Panc1 (cell line): Measurements from ENCODE around the gene WDR90. TPM values are rescaled to one million over a fixed set of nuclear protein-coding genes. Genes with fewer than 3 reads are reported as not detected.

ENCODE experiments used
- ATAC-seq: fragments of 200-7000 bp; cut with Tn5 transposase; 2 replicates; pipeline ENCODE4 v1.9.1; 2020; ENCODE audit warnings: mild to moderate bottlenecking, moderate library complexity
- BruUV-seq: library from RNA; stranded (reverse); fragments of 400-500 nt; replicated peaks from 2 replicates; lab custom pipeline; 2021; lab: Mats Ljungman, UMichigan
- CTCF ChIA-PET: fragments of 300-600 bp; sonication (Branson Sonifier 250); formaldehyde crosslinking; loops from one replicate; lab custom pipeline; 2022; ENCODE audit warnings: antibody characterized with exemption; lab: Charles Lee
- POLR2A ChIA-PET: fragments of 300-600 bp; sonication (Branson Sonifier 250); formaldehyde crosslinking; loops from one replicate; lab custom pipeline; 2022; ENCODE audit warnings: antibody characterized with exemption; lab: Charles Lee
- DNase-seq: peaks from one replicate; pipeline ENCODE4 v3.0.0-alpha.2; 2010; ENCODE audit warnings: low read depth, low spot score
- H3K27ac ChIP-seq: 2 replicates; pipeline ENCODE4 v1.5.1; 2011; ENCODE audit warnings: mild to moderate bottlenecking, low read length, inconsistent platforms
- H3K27me3 ChIP-seq: fragments of 200-500 bp; sonication (Bioruptor generic); 2 replicates; pipeline ENCODE4 v1.6.0; 2014; ENCODE audit warnings: low read length, inconsistent platforms; ENCODE audit not compliant: control insufficient read depth, insufficient read depth
- H3K36me3 ChIP-seq: fragments of 200-500 bp; sonication (Bioruptor generic); 2 replicates; pipeline ENCODE4 v1.5.1; 2014; ENCODE audit warnings: inconsistent platforms, mild to moderate bottlenecking, low read length, moderate library complexity; ENCODE audit not compliant: control insufficient read depth, insufficient read depth
- H3K4me1 ChIP-seq: 2 replicates; pipeline ENCODE4 v1.5.1; 2011; ENCODE audit warnings: inconsistent platforms, mild to moderate bottlenecking, low read length, moderate library complexity; ENCODE audit not compliant: control insufficient read depth, insufficient read depth
- H3K4me3 ChIP-seq, 2 experiments: 2 replicates each; pipeline ENCODE4 v1.5.1; 2011 to 2012; ENCODE audit warnings: low read depth in 2 of 2, low read length in 2 of 2, mild to moderate bottlenecking in 2 of 2, inconsistent platforms in 1 of 2, moderate library complexity in 1 of 2
- H3K9me3 ChIP-seq: fragments of 200-500 bp; sonication (Bioruptor generic); 2 replicates; pipeline ENCODE4 v1.5.1; 2014; ENCODE audit warnings: low read depth, mild to moderate bottlenecking, inconsistent platforms, low read length, moderate library complexity; ENCODE audit not compliant: control insufficient read depth, insufficient read depth
- POLR2AphosphoS5 ChIP-seq: IDR thresholded peaks from 2 replicates; pipeline ENCODE4 v1.6.1; 2012; ENCODE audit warnings: mild to moderate bottlenecking, low read depth, low read length, moderate library complexity
- SIN3A ChIP-seq: IDR thresholded peaks from 2 replicates; pipeline ENCODE4 v1.6.1; 2012; ENCODE audit warnings: low read depth, mild to moderate bottlenecking, low read length, moderate library complexity, borderline replicate concordance; ENCODE audit not compliant: insufficient read depth
- TCF7L2 ChIP-seq: IDR thresholded peaks from 2 replicates; pipeline ENCODE4 v1.6.1; 2011; ENCODE audit warnings: mild to moderate bottlenecking, low read depth, low read length, inconsistent platforms
- in situ Hi-C: cut with HindIII; loops from 2 replicates; pipeline ENCODE4 v1.10.0; 2016; ENCODE audit warnings: low sequenced_read_pairs, low pct_unique_long_range_greater_than_20kb
- intact Hi-C: fragments of 100-400 bp; cut with micrococcal nuclease; formaldehyde crosslinking; loops from one replicate; pipeline ENCODE4 v1.10.0; 2022; ENCODE audit not compliant: unreplicated experiment
- total RNA-seq: library from RNA; stranded (reverse); gene quantifications from one replicate; pipeline ENCODE4 v1.2.1, GENCODE V29; 2021; ENCODE audit not compliant: unreplicated experiment
- TF ChIP-seq, protein P1 (sequence below): fragments of 450-650 bp; IDR thresholded peaks from 2 replicates; pipeline ENCODE4 v1.5.1; 2017; ENCODE audit warnings: mild to moderate bottlenecking
- TF ChIP-seq, protein P2 (sequence below), 2 experiments: IDR thresholded peaks; 2 replicates each; pipeline ENCODE4 v1.6.1; 2011 to 2012; ENCODE audit warnings: low read depth in 2 of 2, control low read depth in 1 of 2, low read length in 1 of 2, mild to moderate bottlenecking in 1 of 2, moderate library complexity in 1 of 2; ENCODE audit not compliant: insufficient read depth in 1 of 2

Gene WDR90
- total RNA-seq, 1 experiment from 2014 or later: 58.9 TPM

DNA sequence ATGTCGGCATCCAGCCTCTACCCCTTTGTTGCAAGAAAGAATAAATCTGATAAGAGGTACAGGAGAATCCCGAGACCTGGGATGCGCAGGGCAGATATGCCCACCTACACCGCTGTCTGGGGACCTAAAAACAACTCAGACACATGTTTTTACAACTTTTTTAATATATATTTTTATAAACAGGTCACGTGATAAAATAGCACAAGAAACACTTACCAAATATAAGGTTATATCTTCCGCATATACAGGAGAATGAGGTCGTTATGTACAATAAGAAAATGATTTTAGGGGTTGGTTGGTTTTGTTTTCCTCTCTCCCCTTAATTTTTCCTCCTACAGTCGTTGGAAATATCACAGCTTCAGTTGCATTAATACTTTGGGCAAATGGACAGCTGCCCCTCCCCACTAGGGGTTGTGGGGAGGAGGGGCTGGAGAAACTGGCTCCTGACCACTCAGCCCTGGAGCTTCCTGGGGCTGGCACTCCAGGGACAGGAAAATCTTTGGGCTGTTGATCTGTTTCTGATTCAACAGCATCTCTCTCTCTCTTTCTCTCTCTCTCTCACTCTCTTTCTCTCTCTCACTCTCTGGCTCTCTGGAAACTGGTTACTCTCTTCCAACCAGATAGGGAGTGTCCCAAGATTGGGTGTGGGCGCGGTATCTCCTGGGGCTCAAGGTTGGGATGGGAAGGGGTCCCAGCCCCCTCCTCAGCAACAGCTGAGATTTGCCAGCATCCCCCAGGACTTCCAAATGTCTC lies 43.4 kb downstream of the WDR90 start:
- TSS peak; percentile 65 for BruUV-seq
- peaks cover 13% of the 10 kb centered on the region for H3K4me1 ChIP-seq
- no peaks in the 10 kb centered on the region for H3K9me3 ChIP-seq
- ChIA-PET POLR2A (interaction anchor here (0.7 kb wide), 1 partner anchor 32 kb away, joined by 4 read pairs; no protein-coding TSS in a partner anchor), CTCF (no interaction called here)
- no peaks in the 10 kb centered on the region for H3K27me3 ChIP-seq
- peaks cover 4% of the 10 kb centered on the region; the same call in 1 of the 2 replicates for H3K36me3 ChIP-seq
- TF ChIP-seq, protein P1, sequence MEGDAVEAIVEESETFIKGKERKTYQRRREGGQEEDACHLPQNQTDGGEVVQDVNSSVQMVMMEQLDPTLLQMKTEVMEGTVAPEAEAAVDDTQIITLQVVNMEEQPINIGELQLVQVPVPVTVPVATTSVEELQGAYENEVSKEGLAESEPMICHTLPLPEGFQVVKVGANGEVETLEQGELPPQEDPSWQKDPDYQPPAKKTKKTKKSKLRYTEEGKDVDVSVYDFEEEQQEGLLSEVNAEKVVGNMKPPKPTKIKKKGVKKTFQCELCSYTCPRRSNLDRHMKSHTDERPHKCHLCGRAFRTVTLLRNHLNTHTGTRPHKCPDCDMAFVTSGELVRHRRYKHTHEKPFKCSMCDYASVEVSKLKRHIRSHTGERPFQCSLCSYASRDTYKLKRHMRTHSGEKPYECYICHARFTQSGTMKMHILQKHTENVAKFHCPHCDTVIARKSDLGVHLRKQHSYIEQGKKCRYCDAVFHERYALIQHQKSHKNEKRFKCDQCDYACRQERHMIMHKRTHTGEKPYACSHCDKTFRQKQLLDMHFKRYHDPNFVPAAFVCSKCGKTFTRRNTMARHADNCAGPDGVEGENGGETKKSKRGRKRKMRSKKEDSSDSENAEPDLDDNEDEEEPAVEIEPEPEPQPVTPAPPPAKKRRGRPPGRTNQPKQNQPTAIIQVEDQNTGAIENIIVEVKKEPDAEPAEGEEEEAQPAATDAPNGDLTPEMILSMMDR: no peak
- TF ChIP-seq, protein P2, sequence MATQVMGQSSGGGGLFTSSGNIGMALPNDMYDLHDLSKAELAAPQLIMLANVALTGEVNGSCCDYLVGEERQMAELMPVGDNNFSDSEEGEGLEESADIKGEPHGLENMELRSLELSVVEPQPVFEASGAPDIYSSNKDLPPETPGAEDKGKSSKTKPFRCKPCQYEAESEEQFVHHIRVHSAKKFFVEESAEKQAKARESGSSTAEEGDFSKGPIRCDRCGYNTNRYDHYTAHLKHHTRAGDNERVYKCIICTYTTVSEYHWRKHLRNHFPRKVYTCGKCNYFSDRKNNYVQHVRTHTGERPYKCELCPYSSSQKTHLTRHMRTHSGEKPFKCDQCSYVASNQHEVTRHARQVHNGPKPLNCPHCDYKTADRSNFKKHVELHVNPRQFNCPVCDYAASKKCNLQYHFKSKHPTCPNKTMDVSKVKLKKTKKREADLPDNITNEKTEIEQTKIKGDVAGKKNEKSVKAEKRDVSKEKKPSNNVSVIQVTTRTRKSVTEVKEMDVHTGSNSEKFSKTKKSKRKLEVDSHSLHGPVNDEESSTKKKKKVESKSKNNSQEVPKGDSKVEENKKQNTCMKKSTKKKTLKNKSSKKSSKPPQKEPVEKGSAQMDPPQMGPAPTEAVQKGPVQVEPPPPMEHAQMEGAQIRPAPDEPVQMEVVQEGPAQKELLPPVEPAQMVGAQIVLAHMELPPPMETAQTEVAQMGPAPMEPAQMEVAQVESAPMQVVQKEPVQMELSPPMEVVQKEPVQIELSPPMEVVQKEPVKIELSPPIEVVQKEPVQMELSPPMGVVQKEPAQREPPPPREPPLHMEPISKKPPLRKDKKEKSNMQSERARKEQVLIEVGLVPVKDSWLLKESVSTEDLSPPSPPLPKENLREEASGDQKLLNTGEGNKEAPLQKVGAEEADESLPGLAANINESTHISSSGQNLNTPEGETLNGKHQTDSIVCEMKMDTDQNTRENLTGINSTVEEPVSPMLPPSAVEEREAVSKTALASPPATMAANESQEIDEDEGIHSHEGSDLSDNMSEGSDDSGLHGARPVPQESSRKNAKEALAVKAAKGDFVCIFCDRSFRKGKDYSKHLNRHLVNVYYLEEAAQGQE (IDR thresholded peaks at IDR 0.05; ENCODE audit: insufficient read depth in 1 of 2, low read depth in 2 of 2, low read length in 1 of 2): no peak
- no peak for TF ChIP-seq TCF7L2
- no peak for TF ChIP-seq SIN3A
- TF ChIP-seq POLR2AphosphoS5: no peak
- ATAC-seq: no peak
- no peak overlapping the region for H3K4me3 ChIP-seq
- intact Hi-C loops (no loop called here), in situ Hi-C loops (no loop called here)
- peak overlapping the region; percentile 29; the same call in 1 of the 2 replicates for H3K27ac ChIP-seq
- DNase-seq: no peak

DNA sequence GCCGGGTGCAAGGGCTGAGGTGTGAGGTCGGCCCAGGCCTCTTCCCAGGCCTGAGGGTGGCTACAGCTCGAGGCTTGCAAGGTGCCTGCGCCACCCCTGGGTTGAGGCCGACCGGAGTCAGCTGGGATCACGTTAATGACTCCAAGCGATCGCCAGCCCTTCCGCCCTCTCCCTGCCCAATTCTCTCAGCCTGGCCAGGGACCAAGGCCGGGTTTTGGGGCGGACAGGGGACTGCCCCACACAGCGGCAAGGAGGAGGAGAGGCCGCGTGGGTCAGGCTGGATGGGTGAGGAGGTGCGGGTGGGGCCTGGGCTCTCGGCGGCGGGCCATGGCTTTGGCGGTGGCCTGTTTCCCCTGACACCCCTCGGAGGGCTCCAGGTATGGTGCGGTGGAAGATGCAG lies 44.2 kb downstream of the WDR90 start:
- H3K4me1 ChIP-seq: peaks cover 13% of the 10 kb centered on the region
- no TSS peak for BruUV-seq
- in situ Hi-C loops: no loop called here
- H3K4me3 ChIP-seq: no peak overlapping the region
- no peaks in the 10 kb centered on the region for H3K27me3 ChIP-seq
- ChIA-PET POLR2A (no interaction called here), CTCF (no interaction called here)
- no peaks in the 10 kb centered on the region for H3K9me3 ChIP-seq
- intact Hi-C loops: no loop called here
- H3K27ac ChIP-seq: no peak overlapping the region
- ATAC-seq (no peak), DNase-seq (no peak)
- peaks cover 4% of the 10 kb centered on the region; the same call in 1 of the 2 replicates for H3K36me3 ChIP-seq
- TF ChIP-seq, protein P1: no peak
- TF ChIP-seq POLR2AphosphoS5 (no peak), TCF7L2 (no peak), SIN3A (no peak)
